NCI-H748 (cell line): ENCODE measurements around the gene HDLBP.

Source experiments
- DNase-seq: peaks from one replicate; lab custom pipeline; 2025; ENCODE audit not compliant: unreplicated experiment; lab: John Stamatoyannopoulos, UW

Gene HDLBP

DNA sequence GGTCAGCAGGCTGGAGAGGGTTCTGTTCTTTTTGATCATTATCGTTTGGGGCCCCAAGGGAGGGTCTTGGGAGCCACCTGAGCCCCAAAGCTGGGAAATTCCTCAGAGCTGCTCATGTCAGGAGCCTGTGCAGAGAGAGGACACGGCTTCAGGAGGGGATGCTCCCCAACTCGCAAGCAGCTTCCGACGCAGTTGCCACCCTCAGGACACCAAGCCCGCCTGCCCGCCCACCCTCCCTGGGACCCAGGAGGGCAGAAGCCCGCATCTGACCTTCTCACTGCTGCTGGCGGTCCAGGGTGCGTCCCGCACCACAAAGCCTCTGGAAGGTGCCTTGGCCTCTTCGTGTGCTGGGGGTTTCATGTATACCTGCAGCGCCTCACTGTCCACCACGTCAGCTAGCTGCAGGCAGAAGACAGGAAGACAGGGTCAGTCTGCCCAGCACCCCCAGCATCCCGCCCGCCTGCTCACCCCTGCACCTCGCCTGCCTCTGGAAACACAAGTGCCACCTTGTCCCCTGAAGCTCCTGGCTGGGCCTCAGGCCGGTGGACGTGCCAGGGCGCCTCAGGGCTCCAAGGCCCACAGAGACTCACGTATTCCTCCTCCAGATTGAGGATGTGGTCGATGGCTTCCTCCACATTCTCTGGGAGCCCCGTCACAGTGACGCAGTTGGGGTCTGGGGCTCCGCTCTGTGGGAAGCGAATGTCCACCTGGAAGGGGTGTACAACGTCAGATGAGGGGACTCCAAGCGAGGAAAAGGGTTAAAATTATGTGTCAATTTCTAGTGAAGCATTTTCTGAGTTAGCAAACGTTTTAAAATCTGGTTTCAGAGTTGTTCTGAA lies 85.7 kb downstream of the HDLBP start:
- no peak for DNase-seq

DNA sequence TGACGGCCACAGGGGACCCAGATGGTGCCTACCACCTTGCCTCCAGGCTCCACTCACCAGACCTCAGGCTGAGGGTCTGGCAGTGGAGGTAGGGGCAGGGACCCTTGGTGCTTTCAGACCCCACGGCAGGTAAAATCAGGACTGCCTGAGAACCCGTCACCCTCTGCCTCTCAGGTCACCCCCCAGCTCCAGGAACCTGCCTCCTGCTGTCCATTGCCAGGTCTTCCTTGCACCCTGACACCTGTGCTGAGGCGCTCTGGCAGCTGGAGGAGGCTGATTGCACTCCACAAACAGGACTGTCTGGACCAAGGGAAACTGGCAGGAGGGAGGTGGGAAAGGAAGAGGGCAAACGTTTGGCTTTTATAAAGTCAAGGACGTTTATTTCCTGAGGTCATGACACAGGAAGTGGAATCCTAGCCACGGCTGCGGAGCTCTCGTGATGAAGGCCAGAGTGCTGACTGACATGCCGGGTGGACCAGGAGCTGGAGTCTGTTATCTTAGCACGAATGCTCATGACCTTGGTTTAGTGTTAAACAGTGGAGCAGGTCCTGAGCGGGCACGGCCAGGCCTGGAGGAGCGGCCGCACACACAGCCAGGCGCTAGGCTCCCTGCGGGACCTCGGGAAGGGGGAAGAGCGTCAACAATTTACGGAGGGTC lies 86.5 kb downstream of the HDLBP start:
- no peak for DNase-seq

- DNase-seq: no peak
Measured at GRCh38 chr2:241228081-241228859, 87.2 kb downstream of the HDLBP start.

- DNase-seq: no peak
Measured at GRCh38 chr2:241227594-241227993, 87.9 kb downstream of the HDLBP start.

DNA sequence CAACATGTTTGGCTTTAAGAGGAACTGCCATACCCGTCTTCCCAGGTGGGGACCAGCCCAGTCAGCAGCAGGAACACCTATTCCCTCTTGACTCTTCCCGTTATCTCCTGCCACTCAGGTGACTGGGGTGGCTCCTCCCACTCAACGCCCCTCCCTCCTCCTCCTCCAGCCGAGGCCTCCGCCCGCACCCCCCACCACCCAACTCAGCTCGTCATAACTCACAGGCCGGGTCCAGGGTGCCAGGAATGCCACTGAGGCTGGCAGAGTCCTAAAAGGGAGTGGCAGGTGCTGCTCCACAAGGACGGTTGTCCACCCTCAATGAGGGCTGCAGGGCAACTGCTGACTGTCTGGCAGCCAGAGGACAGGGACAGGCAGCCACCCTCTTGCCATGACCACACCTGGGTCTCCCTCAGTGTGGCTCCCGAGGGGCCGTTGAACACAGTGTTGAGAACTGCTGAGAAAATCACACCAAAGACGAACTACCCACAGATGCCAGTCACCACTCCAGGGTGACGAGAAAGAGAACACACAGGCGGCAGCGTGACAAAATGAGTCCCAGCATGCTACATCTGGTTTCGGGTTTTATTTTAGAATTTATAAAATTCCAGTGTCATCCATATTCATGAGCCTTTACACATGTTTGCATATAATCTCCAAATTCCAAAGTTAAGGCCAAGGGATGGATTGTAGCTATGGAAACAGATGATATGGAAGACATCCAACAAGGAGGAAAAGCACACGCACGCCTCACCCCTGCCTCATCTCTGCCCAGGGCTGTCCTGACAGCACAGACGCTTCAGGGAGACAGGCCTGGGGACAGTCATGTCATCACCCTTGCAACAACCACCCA lies 88.5 kb downstream of the HDLBP start:
- DNase-seq: no peak

DNA sequence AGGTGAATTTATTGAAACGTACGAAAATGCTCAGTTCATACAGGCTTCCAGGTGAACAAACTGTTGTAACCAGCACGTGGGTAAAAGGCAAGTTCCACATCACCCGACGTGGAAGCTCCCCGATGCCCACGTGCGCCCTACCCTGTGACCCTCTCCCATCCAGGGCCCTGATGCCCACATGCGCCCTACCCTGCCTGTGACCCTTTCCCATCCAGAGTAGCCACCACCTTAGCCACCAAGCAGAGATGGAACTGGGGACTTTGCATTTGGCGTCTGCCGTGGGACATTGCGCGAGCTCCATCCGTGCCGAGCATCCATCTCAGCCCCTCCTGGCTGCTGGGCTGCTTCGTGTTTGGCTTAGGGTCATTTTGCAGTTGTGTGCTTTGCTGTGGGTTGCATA lies 89.5 kb downstream of the HDLBP start:
- no peak for DNase-seq

- no peak for DNase-seq
Measured at GRCh38 chr2:241225545-241225944, 89.9 kb downstream of the HDLBP start.

DNA sequence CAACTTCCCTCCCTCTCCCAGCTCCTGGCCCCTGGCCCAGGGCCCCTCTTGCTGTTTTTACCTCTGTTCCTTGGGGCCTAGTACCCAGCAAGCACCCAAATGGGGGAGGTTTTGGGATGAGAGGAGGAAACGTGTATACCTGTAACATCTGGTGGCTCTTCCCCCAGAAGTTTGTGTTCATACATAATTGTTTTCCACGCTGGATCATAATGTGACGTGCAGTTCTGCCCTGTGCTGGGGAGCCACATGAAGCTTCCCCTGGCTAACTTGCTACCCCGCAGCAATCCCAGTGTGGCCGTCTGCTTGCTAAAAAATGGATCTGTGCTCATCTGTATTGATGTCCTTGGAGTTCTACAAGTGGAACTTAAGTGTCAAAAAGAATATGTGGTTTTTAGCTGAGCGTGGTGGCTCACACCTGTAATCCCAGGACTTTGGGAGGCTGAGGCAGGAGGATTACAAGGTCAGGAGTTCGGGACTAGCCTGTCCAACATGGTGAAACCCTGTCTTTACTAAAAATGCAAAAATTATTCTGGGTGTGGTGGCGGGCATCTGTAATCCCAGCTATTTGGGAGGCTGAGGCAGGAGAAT lies 90.5 kb downstream of the HDLBP start:
- DNase-seq: no peak

- DNase-seq: no peak
Measured at GRCh38 chr2:241224018-241224850, 91.2 kb downstream of the HDLBP start.

GRCh38 chr2:241223211-241224017 lies 92.1 kb downstream of the HDLBP start:
- no peak for DNase-seq

- no peak for DNase-seq
Measured at GRCh38 chr2:241219856-241220356, 95.6 kb downstream of the HDLBP start.

- no peak for DNase-seq
Measured at GRCh38 chr2:241219030-241219382, 96.5 kb downstream of the HDLBP start.

DNA sequence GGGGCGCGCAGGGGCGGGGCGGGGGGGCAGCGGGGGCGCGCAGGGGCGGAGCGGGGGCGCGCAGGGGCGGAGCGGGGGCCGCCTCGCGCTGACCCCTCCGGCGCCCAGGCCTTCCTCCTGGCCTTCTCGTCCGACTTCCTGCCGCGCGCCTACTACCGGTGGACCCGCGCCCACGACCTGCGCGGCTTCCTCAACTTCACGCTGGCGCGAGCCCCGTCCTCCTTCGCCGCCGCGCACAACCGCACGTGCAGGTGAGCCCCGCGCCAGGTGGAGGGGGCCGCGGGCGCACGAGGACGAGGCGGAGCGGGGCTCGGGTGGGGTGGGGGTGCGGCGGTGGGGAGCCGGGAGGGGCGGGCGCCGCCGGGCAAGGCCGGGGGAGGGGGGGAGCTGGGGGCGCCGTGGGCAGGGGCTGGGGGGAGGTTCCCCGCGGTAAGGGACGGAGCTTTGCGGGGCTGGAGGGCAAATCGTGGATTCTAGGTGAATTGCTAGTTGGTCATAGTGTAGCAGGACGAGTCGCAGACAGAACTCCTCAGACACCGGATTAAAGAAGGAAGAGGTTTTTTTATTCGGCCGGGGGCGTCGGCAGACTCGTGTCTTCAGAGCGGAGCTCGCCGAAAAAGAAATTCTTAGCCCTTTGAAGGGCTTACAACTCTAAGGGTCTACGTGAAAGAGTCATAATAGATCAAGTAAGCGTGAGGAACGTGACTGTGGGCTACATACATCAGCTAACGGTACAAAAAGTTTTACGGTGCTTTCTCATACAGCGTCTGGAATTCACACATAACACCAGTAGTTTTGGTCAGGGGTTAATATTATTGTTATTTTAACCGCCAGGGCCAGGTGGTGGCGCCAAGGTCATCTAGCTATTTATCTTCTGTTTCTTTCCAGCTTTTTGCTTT lies 97.1 kb downstream of the HDLBP start:
- peak; percentile 61 for DNase-seq

DNA sequence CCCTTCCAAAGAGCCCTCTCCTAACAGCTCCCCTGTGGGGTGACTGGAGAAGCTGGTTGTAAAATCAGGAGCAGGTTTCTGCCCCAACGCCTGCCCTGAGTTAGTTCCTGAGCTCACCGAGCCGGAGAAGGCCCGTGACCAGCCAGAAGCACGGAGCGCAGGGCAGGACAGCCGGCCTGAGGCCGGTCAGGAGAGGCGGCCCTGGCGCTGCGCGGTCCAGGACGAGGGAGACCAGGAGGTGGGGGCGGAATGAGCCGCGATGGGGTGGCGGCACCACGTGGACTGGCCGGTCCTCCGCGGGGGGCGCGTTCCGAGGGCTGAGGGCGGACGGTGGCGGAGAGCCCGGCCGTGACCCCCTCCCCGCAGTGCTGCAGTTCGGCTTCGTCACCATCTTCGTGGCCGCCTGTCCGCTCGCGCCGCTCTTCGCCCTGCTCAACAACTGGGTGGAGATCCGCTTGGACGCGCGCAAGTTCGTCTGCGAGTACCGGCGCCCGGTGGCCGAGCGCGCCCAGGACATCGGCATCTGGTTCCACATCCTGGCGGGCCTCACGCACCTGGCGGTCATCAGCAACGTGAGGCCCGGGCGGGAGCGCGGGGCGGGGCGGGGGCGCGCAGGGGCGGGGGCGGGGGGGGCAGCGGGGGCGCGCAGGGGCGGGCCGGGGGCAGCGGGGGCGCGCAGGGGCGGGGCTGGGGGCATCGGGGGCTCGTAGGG lies 98.0 kb downstream of the HDLBP start:
- DNase-seq: peak; percentile 86

- no peak for DNase-seq
Measured at GRCh38 chr2:241216211-241216761, 99.2 kb downstream of the HDLBP start.

- no peak for DNase-seq
Measured at GRCh38 chr2:241215421-241215820, 100.1 kb downstream of the HDLBP start.

GRCh38 chr2:241214766-241215165 lies 100.7 kb downstream of the HDLBP start:
- DNase-seq: no peak
